Right ventricle myocardium superior (tissue), 1 donor: ENCODE data around the gene ALPI. TPM values are rescaled to one million over a fixed set of nuclear protein-coding genes. Genes with fewer than 3 reads are reported as not detected.

Source experiments
- ATAC-seq: fragments of 200-7000 bp; cut with Tn5 transposase; one replicate; pipeline ENCODE4 v1.9.1; 2020; ENCODE audit warnings: mild to moderate bottlenecking; ENCODE audit not compliant: poor library complexity
- DNase-seq: peaks from one replicate; pipeline ENCODE4 v3.0.0-alpha.2; 2020
- intact Hi-C: fragments of 100-400 bp; cut with DNase I; formaldehyde crosslinking; loops from one replicate; pipeline ENCODE4 v1.11.2; 2022
- total RNA-seq: library from RNA; stranded (reverse); fragmentation: NEBNext Ultra II Directional; extraction: Animal tissue kit (Norgen Biotek cat#: 25700); gene quantifications from one replicate; pipeline ENCODE4 v1.2.1, GENCODE V29; 2021
- donor health status: DM: no; HTN: yes; CAD: no; lungs with severe emphysema.

ALPI gene
- total RNA-seq, 1 donor from 2014 or later = not detected

DNA sequence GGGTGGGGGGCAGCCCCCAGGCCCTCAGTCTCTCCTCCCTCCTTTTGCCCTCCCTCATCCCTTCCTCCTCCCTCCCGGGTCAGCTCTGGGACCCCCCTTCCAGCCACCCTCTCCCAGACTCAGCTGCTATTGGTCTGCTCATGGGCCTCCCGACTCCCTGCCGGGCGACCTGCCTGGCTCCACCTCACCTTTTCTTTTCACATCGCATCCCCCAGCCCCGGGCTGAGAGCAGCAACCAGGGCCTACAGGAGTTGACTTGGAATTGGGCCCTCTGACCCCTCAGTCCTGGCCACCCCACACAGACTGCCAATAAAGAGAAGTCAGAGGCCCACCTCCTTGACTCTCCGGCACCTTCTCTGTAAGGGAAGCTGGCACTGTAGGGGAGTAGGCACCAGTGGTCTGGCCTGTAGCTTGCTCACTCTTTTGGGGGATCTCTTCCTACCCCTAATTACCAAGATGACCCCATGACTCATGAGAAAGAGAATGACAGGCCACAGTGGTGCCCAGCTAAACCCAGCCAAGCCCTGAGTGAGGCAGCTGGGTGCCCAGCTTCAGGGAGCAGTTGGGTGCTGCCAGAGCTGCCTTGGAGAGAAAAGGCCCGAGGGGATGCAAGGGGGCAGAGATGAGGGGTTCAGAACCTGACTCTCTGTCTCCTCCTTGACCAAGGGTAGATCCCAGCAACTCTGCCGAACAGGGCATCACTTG is 33.7 kb downstream of the ALPI start:
- intact Hi-C loops = no loop called here
- ATAC-seq = no peak
- DNase-seq = peak; percentile 33

DNA sequence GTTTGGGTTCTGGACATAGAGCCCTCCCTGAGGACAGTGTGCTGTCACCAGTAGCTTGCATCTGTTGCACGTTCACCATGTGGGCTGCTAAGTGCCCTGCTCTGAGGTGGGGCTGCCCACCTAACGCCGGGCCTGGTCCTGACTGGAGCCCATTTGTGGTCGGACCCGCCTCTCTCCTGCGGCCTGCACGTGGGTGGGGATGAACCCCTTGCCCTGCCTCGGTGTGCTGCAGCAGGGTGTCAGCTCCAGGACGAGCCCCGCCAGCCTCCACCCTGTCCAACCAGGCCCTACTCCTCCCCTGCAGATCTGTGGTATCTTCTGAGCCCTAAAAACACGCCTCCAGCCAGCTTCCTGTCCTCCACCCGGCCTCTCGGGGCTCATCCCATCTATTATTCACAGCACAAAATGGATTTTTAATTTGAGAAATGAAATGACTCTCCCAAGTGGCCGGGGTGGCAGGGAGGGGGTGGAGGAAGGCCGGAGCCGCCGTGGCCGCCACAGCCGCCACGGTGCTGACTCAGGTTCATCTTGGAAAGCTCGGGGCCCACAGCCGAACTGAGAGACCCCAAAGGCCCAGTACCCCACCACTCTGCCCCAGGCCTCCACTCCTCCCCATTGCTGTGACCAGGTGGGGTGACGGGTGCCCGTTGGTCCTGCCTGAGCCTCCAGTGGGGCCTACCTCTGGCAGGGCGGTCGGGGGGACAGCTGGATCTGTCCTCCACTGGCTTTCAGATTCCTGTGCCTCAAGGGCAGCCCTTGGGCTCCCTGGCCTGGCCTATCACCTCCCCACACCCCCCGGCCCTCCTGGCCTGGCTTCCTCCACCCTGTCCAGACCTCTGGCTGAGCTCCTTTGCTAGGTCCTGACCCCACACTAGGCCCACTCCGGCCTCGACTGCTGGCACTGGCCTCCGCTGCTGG is 34.5 kb downstream of the ALPI start:
- DNase-seq = peak; percentile 43
- intact Hi-C loops = no loop called here
- ATAC-seq = no peak

DNA sequence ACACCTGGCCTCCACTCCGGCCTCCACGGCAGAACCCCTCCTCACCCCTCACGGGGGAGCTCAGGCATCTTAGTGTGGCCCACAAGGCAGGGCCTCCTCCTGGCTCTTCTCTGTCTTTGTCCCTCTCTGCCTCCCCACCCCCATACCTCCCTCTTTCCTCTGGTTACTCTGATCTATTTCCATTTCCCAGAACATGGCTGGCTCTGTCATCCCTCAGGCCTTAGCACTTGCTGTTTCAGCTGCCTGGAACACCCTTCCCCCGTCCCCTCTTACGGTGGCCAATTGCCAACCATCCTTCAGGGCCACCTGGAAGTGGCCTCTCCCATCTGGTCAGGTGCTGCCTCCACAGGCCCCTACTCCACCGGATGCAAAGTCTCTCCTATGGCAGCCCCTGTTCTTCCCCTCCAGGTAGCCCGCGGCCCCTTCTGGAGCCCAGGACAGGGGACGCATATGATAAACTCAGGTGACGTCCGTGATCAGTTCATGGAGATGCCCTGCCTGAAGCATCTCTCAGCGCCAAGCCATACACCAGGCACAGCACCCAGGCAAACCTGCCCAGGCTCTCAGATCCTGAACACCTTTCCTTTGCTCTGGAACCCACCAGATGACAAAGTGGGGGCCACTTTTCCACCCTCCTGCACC is 35.3 kb downstream of the ALPI start:
- intact Hi-C loops = no loop called here
- peak; percentile 8 for DNase-seq
- ATAC-seq = no peak

DNA sequence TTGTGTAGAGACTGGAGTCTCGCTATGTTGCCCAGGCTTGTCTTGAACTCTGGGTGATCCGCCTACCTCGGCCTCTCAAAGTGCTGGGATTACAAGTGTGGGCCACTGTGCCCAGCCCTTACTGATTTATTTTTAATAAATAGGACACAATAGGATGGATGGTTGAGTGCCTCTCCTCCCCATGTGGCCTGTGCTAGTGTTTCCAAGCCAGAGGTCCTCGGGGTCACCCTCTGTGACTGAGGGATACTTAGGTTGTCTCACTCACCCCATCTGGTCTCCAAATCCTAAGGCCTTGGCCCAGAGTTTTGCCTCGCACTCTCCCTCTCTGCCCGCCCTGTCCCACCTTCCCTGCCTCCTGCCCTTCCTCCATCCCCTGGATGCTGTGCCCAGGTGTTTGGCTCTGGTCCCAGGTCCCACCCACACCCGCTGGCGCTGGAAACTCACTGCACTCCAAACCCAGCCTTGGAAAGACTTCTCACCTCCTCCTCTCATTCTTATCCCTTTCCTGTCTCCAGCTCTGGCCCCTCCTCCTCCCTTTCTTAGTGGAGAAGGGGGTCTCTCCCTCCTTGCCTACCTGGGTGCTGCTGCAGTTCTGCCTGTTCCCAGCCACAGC is 36.4 kb downstream of the ALPI start:
- DNase-seq (peak; percentile 4), ATAC-seq (no peak)
- intact Hi-C loops = no loop called here

DNA sequence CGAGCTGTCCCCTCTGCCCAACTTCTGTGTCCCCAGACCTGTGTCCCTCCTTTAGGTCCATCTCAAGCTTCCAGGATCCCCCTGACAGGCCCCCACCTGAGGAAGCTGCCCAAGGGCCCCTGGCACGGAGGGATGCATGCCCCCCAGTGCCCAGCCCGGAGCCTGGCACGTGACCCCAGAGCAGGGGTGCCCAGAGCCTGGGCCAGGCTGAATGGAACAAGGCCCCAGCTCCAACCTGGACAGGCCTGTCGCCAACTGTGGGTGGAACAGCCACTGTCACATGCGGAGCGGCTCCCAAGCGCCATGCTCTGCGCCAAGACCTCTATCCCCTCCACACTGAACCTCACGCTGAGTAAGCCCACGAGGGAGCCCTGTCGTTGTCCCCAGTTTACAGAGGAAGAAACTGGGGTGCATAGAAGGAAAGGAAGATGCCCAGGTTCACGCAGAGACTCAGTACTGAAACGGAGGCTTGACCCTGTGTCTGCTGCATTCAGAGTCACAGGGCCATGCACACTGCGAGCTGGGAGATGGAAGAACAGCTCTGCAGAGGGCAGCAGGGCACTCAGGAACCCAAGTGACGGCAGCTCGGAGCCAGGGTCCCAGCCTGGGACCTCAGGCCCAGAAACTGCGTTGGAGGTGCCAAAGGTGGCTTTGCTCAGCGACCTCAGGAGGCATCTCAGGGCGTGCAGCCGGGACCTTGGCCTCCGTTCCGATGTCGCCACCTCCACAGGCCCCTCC is 37.2 kb downstream of the ALPI start:
- ATAC-seq (no peak), DNase-seq (peak; percentile 26)
- intact Hi-C loops = no loop called here

DNA sequence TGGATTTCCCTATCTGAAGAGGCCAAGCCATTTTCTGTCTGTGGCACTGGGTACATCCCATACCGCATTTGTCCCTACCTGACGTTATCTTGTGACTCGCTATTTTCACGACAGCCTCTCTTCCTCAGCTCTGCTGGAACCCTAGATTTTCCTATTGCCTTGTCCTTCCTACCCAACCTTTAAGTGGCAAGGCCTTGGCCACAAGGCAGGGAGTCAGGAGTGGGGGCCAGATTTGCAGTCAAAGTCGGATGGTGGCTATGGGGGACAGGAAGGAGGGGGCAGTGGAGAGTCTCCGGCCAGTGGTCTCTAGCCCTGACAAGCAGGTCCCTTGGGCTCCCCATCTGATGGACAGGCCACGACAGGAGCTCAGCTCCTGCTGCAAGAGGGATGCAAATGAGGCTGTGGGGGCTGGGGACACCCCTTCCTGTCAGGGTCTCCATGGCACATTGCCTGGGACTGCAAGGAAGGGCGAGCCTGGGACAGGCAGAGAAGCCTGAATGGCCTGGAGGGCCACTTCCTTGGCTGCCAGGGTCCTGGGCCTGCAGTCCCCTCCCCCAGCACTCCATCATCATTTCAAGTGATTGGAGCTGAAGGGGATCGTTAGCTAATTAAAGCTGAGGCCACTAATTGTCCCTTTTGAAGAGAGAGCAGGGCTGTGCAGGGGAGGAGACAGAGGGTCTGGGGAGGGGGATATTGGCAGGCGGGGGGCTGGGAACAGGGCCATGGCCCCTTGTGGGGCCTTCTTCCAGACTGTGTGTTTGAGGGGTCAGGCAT is 37.9 kb downstream of the ALPI start:
- DNase-seq (peak; percentile 26), ATAC-seq (no peak)
- intact Hi-C loops = no loop called here

DNA sequence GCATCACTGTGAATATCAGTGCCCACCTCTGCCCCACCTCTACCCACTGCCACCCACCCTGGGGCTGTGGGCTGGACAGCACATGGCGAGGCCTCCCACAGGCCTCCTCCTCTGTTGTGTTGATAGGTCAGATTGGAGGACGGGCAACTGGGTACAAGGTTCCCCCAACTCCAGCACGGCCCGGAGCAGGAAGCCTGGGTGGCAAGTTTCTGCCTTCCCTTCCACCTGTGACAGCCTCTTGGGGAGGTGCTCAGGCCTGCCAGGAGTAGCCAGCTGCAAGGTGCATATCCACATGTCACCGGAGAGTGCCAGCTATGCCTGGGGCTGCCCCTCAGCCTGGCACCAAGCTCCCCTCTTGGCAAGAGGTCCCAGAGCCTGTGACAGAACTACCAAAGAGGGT is 38.6 kb downstream of the ALPI start:
- ATAC-seq = no peak
- peak; percentile 29 for DNase-seq
- intact Hi-C loops = no loop called here

DNA sequence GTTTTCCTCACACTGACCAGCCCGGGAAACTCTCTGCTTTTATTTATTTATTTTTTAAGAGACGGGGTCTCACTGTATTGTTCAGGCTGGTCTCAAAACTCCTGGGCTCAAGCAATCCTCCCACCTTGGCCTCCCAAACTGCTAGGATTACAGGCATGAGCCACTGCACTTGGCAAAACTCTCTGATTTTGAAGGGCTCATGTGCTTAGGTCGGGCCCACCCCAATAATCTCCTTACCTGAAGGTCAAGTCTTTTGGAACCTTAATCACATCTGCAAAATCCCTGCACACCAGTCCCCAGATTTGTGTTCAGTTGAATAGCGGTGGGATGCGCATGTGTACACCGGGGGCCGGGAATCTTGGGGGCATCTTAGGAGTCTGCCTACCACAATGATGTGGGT is 39.3 kb downstream of the ALPI start:
- DNase-seq (no peak), ATAC-seq (no peak)
- intact Hi-C loops = no loop called here

DNA sequence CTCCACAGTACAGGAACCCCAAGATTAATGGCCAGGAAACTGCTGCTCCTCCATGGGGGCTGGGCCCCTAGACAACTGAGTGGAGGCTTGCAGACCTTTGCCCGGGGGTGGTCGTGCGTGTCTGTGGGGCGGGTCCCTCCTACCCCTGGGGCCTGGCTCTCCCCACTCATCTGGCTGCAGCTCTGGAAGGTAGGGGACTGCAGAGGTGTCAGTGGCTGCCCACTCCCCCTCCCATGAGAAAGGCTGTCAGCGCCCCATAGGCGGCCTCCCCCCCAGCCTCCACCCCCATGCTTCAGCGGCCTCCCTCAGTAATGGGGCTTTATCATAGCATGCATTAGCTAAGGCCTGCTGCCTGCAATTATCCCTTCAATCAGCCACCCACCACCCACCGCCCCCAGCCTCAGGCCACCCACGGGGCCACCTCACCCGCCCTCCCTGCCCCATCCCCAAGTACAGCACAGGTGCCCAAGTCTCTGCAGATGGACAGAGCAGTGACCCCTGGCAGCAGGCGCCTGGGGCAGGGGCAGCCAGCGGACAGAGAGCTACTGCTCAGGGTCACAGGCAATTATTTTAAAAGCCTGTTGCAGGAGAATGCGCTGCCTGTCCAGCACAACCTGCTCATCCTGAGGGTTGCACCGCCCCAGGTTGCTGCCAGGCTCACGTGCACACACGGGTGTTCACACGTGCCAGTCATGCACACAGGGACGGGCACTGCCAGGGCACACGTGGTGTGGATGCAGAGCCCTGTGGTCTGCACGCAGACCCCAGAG is 40.7 kb downstream of the ALPI start:
- intact Hi-C loops = no loop called here
- DNase-seq = no peak

DNA sequence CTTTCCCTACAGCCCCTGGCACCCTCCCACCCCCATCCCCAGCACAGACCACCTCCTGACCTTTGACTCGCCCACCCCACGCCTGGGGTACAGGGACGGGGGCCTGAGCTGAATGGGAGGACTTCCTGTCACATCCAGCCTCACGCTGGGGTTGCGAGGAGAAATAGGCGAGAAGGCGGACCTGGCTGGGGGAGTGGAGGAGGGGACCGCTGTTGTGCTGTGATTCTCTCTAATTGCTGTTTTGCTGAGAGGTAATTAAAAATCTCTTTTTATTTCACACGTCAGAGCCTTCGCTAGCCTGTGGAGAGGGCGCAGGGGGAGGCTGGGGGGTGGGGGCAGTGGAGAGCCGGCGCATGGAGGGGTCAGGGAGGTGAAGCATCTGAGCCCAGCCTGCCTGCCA is 41.4 kb downstream of the ALPI start:
- no peak for DNase-seq
- intact Hi-C loops = no loop called here

More for the DNA sequence above, 40.7 kb downstream of the ALPI start:
- no peak for ATAC-seq

DNA sequence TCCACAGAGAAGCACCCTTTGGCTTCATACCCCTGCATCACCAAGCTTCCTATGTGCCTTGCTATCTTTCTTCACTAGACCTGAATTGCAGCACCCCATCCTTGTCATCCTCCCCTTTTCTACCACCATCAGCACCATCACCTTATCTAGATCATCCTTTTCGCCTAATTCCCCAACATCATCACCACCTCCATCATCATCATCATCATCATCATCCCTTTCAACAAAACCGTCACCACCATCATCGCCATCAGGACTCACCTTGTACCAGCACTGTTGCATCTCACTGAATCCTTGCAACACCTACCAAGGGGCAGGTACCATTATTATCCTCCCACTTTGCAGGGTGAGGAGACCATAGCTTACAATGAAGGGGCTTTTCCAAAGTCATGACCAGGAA is 42.5 kb downstream of the ALPI start:
- intact Hi-C loops = no loop called here
- ATAC-seq (no peak), DNase-seq (no peak)

More for the DNA sequence above, 41.4 kb downstream of the ALPI start:
- no peak for ATAC-seq

DNA sequence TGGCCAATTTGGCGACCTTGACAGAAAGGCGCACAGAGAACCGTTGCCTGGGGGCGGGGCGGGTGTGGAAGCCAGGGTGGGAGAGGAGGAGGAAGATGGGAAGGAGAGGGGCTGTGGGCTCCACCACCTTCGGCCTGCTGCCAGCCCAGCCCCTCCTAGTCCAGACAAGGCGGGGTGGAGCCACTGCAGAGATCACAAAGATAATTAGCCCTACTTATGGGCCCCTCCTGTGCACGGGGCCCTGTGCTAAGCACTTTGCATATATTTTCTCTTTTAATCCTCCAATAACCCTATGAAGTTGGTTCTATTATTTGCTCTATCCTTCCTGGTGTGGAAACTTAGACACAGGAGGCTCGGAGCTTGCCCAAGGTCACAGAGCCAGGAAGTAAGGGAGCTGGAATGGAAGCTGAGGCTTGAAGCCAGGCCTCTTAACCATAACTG is 45.4 kb downstream of the ALPI start:
- intact Hi-C loops = no loop called here
- DNase-seq (no peak), ATAC-seq (no peak)

DNA sequence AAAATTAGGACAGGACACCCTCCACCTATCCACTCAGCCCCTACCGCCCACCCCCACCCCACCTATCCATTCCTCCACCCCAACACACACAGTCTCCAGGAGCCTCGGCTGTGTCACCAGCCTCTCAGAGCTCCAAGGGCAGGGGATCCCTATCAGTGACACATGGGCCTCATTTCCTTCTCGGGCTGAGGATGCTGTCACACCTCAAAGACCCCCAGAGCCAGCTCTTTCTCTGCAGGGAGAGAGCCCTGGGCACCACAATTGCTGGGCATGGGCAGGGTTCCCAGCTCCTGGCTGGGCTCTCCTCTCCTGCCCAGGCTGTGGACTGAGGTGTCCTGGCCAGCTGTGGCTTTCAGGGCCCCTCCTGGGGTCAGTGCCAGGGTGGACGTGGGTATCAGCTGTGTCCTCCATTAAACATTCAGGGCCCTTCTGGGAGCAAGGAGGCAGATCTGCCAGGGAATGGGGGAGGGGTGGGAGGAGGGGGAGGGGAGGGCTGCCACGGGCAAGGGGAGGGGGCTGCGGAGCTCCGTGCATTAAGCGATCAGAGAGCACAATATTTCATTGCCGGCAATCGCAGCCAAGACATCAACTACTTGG is 45.9 kb downstream of the ALPI start:
- no peak for ATAC-seq
- intact Hi-C loops = no loop called here
- DNase-seq = no peak

DNA sequence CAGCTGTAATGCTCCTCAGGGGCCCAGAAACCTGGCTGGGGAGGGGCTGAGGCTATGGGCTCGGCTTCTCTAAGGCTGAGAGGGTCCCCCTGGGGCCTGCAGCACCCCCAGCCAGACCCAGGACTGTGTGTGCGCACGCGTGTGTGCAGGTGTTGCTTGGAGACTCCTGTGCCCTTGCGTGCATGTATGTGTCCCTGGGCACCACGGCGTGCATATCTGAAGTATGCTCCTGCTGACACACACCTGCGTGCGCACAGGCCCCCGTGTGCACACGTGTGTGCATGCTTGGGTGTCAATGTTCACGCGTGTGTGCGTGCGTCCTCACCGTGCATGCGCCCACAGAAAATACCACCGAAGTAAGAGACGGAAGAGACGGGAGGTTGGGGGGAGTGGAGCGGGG is 46.6 kb downstream of the ALPI start:
- ATAC-seq (no peak), DNase-seq (no peak)
- intact Hi-C loops = no loop called here

DNA sequence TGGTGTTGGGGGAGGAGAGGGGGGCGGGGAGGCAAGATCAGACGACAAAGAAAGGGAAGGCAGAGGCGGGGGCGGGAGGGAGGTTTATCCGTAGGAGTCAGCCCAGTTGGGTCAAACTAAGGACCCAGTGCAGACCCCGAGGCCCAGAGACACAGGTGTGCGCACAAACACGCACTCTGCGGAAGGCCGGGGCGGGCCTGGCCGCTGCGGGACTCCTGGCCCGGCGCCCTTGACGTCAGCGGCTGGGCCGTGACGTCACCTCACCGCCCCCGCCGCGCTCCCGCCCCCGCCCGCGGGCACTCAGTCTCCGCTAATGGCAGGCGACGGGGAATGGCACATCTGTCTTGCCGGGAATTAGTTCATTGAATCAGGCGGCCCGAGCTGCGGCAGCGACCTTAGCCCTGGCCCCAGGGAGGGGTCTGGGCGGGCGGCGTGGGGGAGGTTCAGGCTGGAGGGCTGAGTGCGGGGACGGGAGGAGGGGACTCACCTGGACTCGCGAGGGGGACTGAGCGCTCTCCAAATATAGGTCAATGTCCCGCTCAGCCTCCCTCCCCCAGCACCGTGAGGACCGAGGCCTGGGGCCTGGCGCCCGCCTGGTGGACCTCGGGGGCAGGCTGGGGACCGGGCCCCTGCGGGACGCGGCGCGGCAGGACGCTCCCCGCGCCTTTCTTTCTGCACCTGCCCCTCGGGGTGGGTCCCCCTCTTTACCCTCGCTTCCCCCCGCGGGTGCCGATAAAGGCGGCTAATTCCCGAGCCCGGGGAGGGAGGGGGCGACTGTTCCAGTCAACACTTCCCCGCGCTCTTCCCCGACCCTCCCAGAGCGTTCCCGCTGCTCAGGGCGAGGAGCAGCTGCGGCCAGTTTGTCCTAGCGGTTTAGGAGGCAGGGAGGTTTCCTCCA is 47.2 kb downstream of the ALPI start:
- no peak for DNase-seq
- intact Hi-C loops = no loop called here
- ATAC-seq = peak; percentile 85

DNA sequence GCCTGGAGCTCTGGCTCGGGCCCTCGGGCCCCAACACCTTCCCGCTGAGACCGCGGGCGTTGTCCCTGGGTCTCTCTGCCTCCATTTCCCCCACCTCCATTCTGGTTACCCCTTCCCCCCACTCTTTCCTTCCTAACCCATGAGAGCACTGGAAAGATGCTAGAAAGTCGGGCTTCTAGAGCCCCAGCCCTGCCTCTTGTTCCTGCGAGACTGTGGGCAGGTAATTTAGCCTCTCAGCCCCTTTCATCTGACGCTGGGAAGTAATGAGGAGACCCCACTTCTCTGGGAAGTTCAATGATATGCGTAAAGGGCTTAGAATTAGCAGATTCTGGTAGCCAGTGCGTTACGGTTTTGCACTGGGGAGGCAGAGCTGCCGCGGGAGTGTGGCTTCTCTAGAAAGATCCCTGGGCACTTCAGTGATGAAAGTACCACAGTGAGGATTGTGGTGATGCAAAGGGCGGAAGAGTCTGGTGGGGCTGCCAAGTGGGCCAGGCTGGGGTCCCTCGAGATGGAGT is 47.9 kb downstream of the ALPI start:
- DNase-seq (no peak), ATAC-seq (no peak)
- intact Hi-C loops = no loop called here
